ENCODE data around the gene UCP2. TPM values are rescaled to one million over a fixed set of nuclear protein-coding genes. Genes with fewer than 3 reads are reported as not detected.

UCP2 gene
- total and polyA plus RNA-seq, 10 of the 15 experiments (the other 5 are each of a cell fraction or from before 2014, with no cell fraction given): 32.9 to 248 (median 154) TPM

DNA sequence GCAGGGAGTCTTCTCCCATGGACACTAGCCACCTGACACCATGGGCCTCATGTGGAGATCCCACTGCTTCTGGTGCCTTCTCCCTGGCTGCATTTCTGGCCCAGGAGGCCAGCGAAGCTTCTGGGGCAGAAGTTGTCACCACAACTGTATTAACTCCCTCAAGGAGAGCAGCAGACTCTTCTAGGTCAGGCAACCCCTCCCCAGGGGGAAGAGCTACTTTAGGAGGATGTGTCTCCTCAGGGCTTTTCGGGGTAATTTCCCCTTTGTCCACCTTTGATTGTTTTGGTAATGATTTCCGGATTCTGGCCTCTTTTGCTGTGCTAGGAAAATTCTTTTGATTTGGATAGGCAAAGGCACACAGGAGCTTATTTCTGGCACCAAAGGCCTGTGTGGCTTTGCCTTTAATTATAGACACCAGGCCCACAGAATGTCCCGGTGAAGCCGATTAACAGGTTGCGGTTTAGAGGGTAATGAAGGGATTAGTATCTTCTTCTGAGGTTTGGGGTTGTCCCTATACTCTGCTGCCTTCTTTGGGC is 8.9 kb upstream of the UCP2 start (continued):
- no peak for TF ChIP-seq ZBTB11 (CRISPR knock-in tag; IDR thresholded peaks at IDR 0.05)
- TF ChIP-seq, protein P1, sequence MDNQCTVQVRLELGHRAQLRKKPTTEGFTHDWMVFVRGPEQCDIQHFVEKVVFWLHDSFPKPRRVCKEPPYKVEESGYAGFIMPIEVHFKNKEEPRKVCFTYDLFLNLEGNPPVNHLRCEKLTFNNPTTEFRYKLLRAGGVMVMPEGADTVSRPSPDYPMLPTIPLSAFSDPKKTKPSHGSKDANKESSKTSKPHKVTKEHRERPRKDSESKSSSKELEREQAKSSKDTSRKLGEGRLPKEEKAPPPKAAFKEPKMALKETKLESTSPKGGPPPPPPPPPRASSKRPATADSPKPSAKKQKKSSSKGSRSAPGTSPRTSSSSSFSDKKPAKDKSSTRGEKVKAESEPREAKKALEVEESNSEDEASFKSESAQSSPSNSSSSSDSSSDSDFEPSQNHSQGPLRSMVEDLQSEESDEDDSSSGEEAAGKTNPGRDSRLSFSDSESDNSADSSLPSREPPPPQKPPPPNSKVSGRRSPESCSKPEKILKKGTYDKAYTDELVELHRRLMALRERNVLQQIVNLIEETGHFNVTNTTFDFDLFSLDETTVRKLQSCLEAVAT (IDR thresholded peaks at IDR 0.05): peak; percentile 82
- no peak for TF ChIP-seq BCL3 (IDR thresholded peaks at IDR 0.05; ENCODE audit: borderline replicate concordance, insufficient read depth, low read depth, low read length, poor library complexity, severe bottlenecking)
- TF ChIP-seq MTA2 (IDR thresholded peaks at IDR 0.05; ENCODE audit: low read depth): peak; percentile 92
- no peak for TF ChIP-seq TCF12 (IDR thresholded peaks at IDR 0.05; ENCODE audit: low read depth, low read length)
- TF ChIP-seq TBL1XR1 (IDR thresholded peaks at IDR 0.05; ENCODE audit: low read depth, low read length): peak; percentile 54; the same call in 1 of the 2 replicates
- peak; percentile 73 for TF ChIP-seq NBN (IDR thresholded peaks at IDR 0.05)
- no peak; the same call in 1 of the 2 replicates for TF ChIP-seq ATF7 (IDR thresholded peaks at IDR 0.05; ENCODE audit: low read depth)
- peak; percentile 75 for TF ChIP-seq IKZF1 (conservative IDR thresholded peaks at IDR 0.05)
- TF ChIP-seq, protein P2, sequence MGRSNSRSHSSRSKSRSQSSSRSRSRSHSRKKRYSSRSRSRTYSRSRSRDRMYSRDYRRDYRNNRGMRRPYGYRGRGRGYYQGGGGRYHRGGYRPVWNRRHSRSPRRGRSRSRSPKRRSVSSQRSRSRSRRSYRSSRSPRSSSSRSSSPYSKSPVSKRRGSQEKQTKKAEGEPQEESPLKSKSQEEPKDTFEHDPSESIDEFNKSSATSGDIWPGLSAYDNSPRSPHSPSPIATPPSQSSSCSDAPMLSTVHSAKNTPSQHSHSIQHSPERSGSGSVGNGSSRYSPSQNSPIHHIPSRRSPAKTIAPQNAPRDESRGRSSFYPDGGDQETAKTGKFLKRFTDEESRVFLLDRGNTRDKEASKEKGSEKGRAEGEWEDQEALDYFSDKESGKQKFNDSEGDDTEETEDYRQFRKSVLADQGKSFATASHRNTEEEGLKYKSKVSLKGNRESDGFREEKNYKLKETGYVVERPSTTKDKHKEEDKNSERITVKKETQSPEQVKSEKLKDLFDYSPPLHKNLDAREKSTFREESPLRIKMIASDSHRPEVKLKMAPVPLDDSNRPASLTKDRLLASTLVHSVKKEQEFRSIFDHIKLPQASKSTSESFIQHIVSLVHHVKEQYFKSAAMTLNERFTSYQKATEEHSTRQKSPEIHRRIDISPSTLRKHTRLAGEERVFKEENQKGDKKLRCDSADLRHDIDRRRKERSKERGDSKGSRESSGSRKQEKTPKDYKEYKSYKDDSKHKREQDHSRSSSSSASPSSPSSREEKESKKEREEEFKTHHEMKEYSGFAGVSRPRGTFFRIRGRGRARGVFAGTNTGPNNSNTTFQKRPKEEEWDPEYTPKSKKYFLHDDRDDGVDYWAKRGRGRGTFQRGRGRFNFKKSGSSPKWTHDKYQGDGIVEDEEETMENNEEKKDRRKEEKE (IDR thresholded peaks at IDR 0.05): no peak
- no peak for TF ChIP-seq ZNF687 (IDR thresholded peaks at IDR 0.05)
- no peak; the same call in 1 of the 2 replicates for TF ChIP-seq ELK1 (IDR thresholded peaks at IDR 0.05; ENCODE audit: low read depth, low read length)
- peak in 1 of 2 experiments; percentile 71; a peak in 1 of 4 replicates for TF ChIP-seq SRF (IDR thresholded peaks at IDR 0.05; ENCODE audit: low read depth in 2 of 2, low read length in 2 of 2)
- TF ChIP-seq IKZF2 (IDR thresholded peaks at IDR 0.05): peak; percentile 78 to 81
- TF ChIP-seq ZNF217 (IDR thresholded peaks at IDR 0.05): no peak

All from GM12878 (cell line).